Activated CD8-positive, alpha-beta memory T cell treated with anti-CD3 and anti-CD28 coated beads, Interleukin-2, amount 10 ng/mL, durations not matched to agents 7 days and 5 days (primary cell): Measurements from ENCODE around the gene NRDC. TPM values are rescaled to one million over a fixed set of nuclear protein-coding genes. Genes with fewer than 3 reads are reported as not detected.
A peak's percentile ranks its signal among the peaks of the same experiment; 100 is the strongest.
"Not testable (repeated sequence)": the region's sequence is repeated elsewhere in the genome, so short reads cannot be mapped to it uniquely, and the experiment has no call there.

Experiments used
- ATAC-seq: fragments of 150-1000 bp; cut with Tn5 transposase; one replicate; pipeline ENCODE4 v1.10.0; 2021; ENCODE audit warnings: moderate library complexity
- CTCF ChIA-PET: fragments of 350-600 bp; sonication (Branson Sonifier 250); formaldehyde crosslinking; loops from one replicate; lab custom pipeline; 2021; ENCODE audit warnings: antibody characterized with exemption; lab: Charles Lee
- DNase-seq: peaks from one replicate; pipeline ENCODE4 v3.0.0-alpha.2; 2020
- H3K27ac Mint-ChIP-seq: one replicate; pipeline ENCODE4 v1.8.0; 2021; ENCODE audit warnings: mild to moderate bottlenecking, mixed read lengths
- H3K27me3 Mint-ChIP-seq: one replicate; pipeline ENCODE4 v1.8.0; 2021; ENCODE audit warnings: mixed read lengths
- H3K36me3 Mint-ChIP-seq: one replicate; pipeline ENCODE4 v1.8.0; 2021; ENCODE audit warnings: mild to moderate bottlenecking, mixed read lengths
- H3K4me1 Mint-ChIP-seq: one replicate; pipeline ENCODE4 v1.8.0; 2021; ENCODE audit warnings: mixed read lengths
- H3K4me3 Mint-ChIP-seq: one replicate; pipeline ENCODE4 v1.8.0; 2021; ENCODE audit warnings: mild to moderate bottlenecking, moderate library complexity, mixed read lengths
- H3K9me3 Mint-ChIP-seq: one replicate; pipeline ENCODE4 v1.8.0; 2022; ENCODE audit warnings: low read depth, mixed read lengths
- total RNA-seq, 2 experiments: library from RNA; stranded (reverse); gene quantifications; one replicate each; pipeline ENCODE4 v1.2.3, GENCODE V29; 2021

NRDC gene
- total RNA-seq, 2 experiments from 2014 or later, result 190 to 208 TPM

DNA sequence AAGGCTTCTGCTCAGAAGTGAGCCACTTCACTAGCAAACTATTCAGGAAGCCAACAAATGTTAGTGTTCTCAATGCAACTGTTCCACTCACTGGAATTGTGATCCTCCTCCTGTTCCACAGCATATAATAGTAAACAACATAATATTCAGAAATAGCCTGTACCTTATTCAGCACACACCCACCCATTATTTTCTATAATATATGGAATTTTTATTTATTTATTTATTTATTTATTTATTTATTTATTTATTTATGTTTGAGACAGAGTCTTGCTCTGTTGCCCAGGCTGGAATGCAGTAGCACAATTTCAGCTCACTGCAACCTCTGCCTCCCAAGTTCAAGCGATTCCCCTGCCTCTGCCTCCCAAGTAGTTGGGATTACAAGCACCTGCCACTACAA, 5.3 kb downstream of the NRDC start:
- not testable (repeated sequence) for H3K9me3 Mint-ChIP-seq, ATAC-seq, DNase-seq, H3K27ac Mint-ChIP-seq, H3K27me3 Mint-ChIP-seq, H3K4me3 Mint-ChIP-seq
- CTCF ChIA-PET, result interaction anchor here (1.2 kb wide), 1 partner anchor 25 kb away, joined by 4 read pairs; no protein-coding TSS in a partner anchor
- Mint-ChIP-seq H3K4me1 (peaks cover 47% of the 10 kb centered on the region), H3K36me3 (peaks cover 30% of the 10 kb centered on the region)

DNA sequence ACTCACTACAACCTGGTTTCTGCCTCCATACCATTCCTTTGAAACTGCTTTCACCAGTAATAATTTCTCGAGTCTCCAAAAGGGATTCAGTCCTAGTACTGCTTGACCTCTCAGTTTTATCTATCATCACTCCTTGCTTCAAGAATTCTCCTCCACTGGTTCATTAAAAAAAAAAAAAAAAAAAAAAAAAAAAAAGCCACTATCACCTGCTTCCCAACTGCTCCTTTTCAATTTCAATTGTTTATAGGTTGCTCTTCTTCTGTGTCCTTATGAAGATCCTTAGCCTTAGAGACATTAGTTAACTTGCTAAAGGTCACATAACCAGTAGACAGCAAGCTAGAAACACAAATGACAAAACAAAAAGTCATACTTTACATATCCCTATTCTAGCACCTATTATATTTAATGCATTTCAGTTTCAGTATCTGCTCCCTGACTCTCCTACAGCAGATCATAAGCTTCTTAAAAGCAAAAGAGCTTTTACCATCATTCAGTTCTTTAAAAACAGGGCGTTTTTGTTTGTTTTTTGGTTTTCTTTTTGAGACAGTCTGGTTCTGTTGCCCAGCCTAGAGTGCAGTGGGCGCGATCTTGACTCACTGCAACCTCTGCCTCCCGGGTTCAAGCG, 7.1 kb downstream of the NRDC start:
- Mint-ChIP-seq H3K4me3 (no peak overlapping the region), H3K36me3 (peaks cover 31% of the 10 kb centered on the region), H3K27me3 (no peaks in the 10 kb centered on the region), H3K4me1 (peaks cover 56% of the 10 kb centered on the region), H3K9me3 (no peaks in the 10 kb centered on the region), H3K27ac (no peak overlapping the region)
- ATAC-seq, result peak; percentile 30
- CTCF ChIA-PET, result no interaction called here
- DNase-seq, result no peak

- ATAC-seq, result no peak
- Mint-ChIP-seq H3K4me3 (no peak overlapping the region), H3K9me3 (no peaks in the 10 kb centered on the region), H3K27ac (no peak overlapping the region), H3K27me3 (no peaks in the 10 kb centered on the region), H3K4me1 (peaks cover 52% of the 10 kb centered on the region), H3K36me3 (peaks cover 29% of the 10 kb centered on the region)
- DNase-seq, result no peak
- CTCF ChIA-PET, result no interaction called here
These were observed 7.8 kb downstream of the NRDC start for GRCh38 chr1:51870603-51871350.

- CTCF ChIA-PET, result no interaction called here
- ATAC-seq, result no peak
These were observed 10.9 kb downstream of the NRDC start for GRCh38 chr1:51867479-51868232.

GRCh38 chr1:51863384-51863783, 15.1 kb downstream of the NRDC start:
- no peak for DNase-seq
- Mint-ChIP-seq H3K4me1 (peaks cover 23% of the 10 kb centered on the region), H3K4me3 (no peak overlapping the region), H3K27ac (no peak overlapping the region), H3K9me3 (no peaks in the 10 kb centered on the region), H3K27me3 (no peaks in the 10 kb centered on the region), H3K36me3 (peaks cover 16% of the 10 kb centered on the region)
- CTCF ChIA-PET, result interaction anchor here (1.0 kb wide), 1 partner anchor 17 kb away, joined by 3 read pairs; no protein-coding TSS in a partner anchor
- no peak for ATAC-seq

More at GRCh38 chr1:51867479-51868232, 10.9 kb downstream of the NRDC start:
- no peak overlapping the region for H3K27ac Mint-ChIP-seq
- no peak overlapping the region for H3K4me3 Mint-ChIP-seq
- DNase-seq, result no peak
- H3K27me3 Mint-ChIP-seq, result no peaks in the 10 kb centered on the region
- H3K9me3 Mint-ChIP-seq, result no peaks in the 10 kb centered on the region
- peaks cover 39% of the 10 kb centered on the region for H3K4me1 Mint-ChIP-seq
- H3K36me3 Mint-ChIP-seq, result peaks cover 15% of the 10 kb centered on the region

DNA sequence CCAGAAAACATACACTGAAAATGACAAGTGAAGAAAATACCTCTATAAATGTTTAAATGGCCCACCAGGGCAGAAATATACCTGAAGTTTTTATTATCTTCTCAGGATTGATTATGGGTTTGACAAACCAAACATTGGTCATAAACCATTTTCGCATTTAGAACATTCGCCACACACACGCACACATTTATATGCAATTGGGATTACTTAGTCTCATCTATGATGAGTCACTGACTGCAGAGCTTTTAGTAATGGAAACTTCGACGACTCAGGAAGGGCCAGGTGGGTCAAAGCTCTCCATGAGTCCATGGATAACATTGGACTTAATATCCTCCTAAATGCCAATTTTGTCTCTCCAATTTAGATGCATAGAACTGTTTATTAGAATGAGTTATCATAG, 16.9 kb downstream of the NRDC start:
- DNase-seq (no peak), ATAC-seq (no peak)
- Mint-ChIP-seq H3K27me3 (no peaks in the 10 kb centered on the region), H3K27ac (no peak overlapping the region), H3K36me3 (peaks cover 14% of the 10 kb centered on the region), H3K9me3 (no peaks in the 10 kb centered on the region), H3K4me1 (peaks cover 13% of the 10 kb centered on the region), H3K4me3 (no peak overlapping the region)
- CTCF ChIA-PET, result interaction anchor here (0.6 kb wide), 1 partner anchor 277 kb away, joined by 3 read pairs; no protein-coding TSS in a partner anchor

GRCh38 chr1:51859735-51860134, 18.8 kb downstream of the NRDC start:
- no peaks in the 10 kb centered on the region for H3K9me3 Mint-ChIP-seq
- H3K36me3 Mint-ChIP-seq, result peaks cover 19% of the 10 kb centered on the region
- DNase-seq (no peak), ATAC-seq (no peak)
- CTCF ChIA-PET, result no interaction called here
- H3K4me3 Mint-ChIP-seq, result no peak overlapping the region
- peaks cover 20% of the 10 kb centered on the region for H3K4me1 Mint-ChIP-seq
- no peaks in the 10 kb centered on the region for H3K27me3 Mint-ChIP-seq
- H3K27ac Mint-ChIP-seq, result no peak overlapping the region

- Mint-ChIP-seq H3K4me1 (peaks cover 20% of the 10 kb centered on the region), H3K27me3 (no peaks in the 10 kb centered on the region), H3K36me3 (peaks cover 22% of the 10 kb centered on the region), H3K9me3 (no peaks in the 10 kb centered on the region), H3K4me3 (no peak overlapping the region), H3K27ac (no peak overlapping the region)
- CTCF ChIA-PET, result no interaction called here
- DNase-seq (no peak), ATAC-seq (no peak)
These were observed 19.2 kb downstream of the NRDC start for GRCh38 chr1:51859333-51859732.

- CTCF ChIA-PET, result no interaction called here
- no peak for ATAC-seq
- no peak for DNase-seq
- H3K9me3 Mint-ChIP-seq, result no peaks in the 10 kb centered on the region
- peaks cover 20% of the 10 kb centered on the region for H3K4me1 Mint-ChIP-seq
- H3K36me3 Mint-ChIP-seq, result peaks cover 24% of the 10 kb centered on the region
- H3K27ac Mint-ChIP-seq, result no peak overlapping the region
- H3K4me3 Mint-ChIP-seq, result no peak overlapping the region
- H3K27me3 Mint-ChIP-seq, result no peaks in the 10 kb centered on the region
These were observed 19.6 kb downstream of the NRDC start for GRCh38 chr1:51858892-51859291.

- Mint-ChIP-seq H3K4me3 (no peak overlapping the region), H3K36me3 (peaks cover 23% of the 10 kb centered on the region), H3K27ac (no peak overlapping the region), H3K9me3 (no peaks in the 10 kb centered on the region), H3K27me3 (no peaks in the 10 kb centered on the region), H3K4me1 (peaks cover 11% of the 10 kb centered on the region)
- no peak for DNase-seq
- CTCF ChIA-PET, result no interaction called here
- ATAC-seq, result no peak
These were observed 21.8 kb downstream of the NRDC start for GRCh38 chr1:51856745-51857144.

GRCh38 chr1:51855624-51856023, 22.9 kb downstream of the NRDC start:
- DNase-seq, result no peak
- Mint-ChIP-seq H3K4me1 (peaks cover 11% of the 10 kb centered on the region), H3K36me3 (peaks cover 19% of the 10 kb centered on the region), H3K27ac (no peak overlapping the region), H3K27me3 (no peaks in the 10 kb centered on the region), H3K9me3 (no peaks in the 10 kb centered on the region), H3K4me3 (no peak overlapping the region)
- CTCF ChIA-PET, result no interaction called here
- no peak for ATAC-seq

DNA sequence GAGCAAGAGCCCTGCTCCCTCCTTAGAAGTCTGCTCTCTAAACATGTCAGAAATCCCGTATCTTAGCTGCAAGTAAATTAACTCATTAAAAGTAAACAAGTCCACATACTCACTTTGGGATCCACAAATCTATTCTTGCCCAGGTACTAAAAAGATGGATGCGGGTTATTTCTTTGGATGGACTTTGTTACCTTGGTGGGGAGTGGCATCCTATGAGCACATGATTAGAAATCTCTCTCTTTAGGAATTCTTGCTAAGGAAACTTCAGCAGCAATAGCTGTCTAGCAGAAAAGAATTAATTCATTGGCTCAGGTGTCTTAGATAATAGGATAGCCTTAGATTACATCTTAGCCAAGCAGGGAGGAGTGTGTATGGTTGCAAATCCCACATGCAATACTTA, 25.2 kb downstream of the NRDC start:
- Mint-ChIP-seq H3K36me3 (peaks cover 21% of the 10 kb centered on the region), H3K4me3 (no peak overlapping the region), H3K9me3 (no peaks in the 10 kb centered on the region), H3K27ac (no peak overlapping the region), H3K27me3 (no peaks in the 10 kb centered on the region), H3K4me1 (peaks cover 11% of the 10 kb centered on the region)
- no peak for DNase-seq
- CTCF ChIA-PET, result no interaction called here
- ATAC-seq, result no peak

DNA sequence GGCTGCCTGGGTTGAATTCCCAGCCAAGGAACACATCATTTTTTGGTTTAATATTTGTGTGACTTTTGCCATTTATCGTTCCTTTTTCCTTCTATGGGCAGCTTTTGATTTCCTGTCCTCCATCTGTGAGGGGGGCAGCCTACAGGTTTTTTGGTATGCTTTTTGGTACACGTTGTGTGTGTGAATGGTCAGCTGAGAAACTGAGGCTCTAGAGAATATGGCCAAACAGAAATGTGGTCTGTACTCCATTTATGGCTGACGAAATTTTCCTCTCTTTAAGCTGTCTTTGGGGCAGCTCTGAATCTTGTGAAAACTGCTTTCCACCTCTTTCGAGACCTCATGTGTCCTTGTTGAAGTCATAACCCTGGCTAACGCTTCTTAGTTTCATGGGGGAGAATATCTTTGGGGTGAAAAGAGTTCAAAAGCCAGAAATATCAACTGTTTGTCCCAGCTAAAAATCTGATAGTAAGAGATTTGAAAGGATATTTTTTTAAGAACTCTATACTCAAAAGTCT, 26.6 kb downstream of the NRDC start:
- no peak for ATAC-seq
- no peak overlapping the region for H3K4me3 Mint-ChIP-seq
- DNase-seq, result no peak
- H3K27me3 Mint-ChIP-seq, result no peaks in the 10 kb centered on the region
- H3K9me3 Mint-ChIP-seq, result no peaks in the 10 kb centered on the region
- H3K36me3 Mint-ChIP-seq, result peaks cover 24% of the 10 kb centered on the region
- CTCF ChIA-PET, result interaction anchor here (0.9 kb wide), 1 partner anchor 9 kb away, joined by 3 read pairs; no protein-coding TSS in a partner anchor
- H3K4me1 Mint-ChIP-seq, result peaks cover 9% of the 10 kb centered on the region
- H3K27ac Mint-ChIP-seq, result no peak overlapping the region
